ENCODE results near the gene APH1A.
"Not testable (repeated sequence)": the region's sequence is repeated elsewhere in the genome, so short reads cannot be mapped to it uniquely, and the experiment has no call there.

Gene APH1A

GRCh38 chr1:150267896-150268295, 920 bp downstream of the APH1A start:
- no peak for DNase-seq

DNA sequence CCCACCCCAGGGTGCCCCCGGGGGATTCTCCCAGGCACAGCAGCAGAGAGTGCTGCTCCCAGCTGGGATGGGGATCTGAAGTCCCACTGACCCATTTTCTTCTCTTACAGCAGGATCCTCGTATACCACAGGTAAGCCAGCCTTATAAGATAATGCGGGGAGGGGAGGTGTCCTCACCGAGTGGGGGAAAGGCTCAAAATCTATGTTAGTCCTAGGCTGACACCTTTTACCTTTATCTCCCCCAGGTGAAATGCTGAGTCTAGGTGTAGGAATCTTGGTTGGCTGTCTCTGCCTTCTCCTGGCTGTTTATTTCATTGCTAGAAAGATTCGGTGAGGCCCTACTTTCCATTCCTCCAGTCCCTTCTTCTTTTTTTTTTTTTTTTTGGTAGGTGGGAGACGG, 5.3 kb downstream of the APH1A start:
- DNase-seq, result no peak

GRCh38 chr1:150262388-150263320, 6.2 kb downstream of the APH1A start:
- DNase-seq, result no peak

DNA sequence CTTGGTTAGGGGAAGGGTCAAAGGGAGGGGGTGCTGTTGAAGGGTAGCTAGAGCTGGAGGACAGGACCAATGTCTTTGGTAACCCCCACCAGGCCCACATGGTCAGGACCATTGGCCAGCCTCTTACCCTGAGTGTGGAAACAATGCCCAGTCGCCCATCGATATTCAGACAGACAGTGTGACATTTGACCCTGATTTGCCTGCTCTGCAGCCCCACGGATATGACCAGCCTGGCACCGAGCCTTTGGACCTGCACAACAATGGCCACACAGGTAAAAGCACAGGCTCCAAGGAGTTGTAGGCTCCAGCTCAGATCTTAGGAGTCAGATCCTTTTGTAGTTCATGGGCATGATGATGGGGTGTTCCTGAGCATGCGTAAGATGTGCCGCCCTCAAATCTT, 7.4 kb downstream of the APH1A start:
- DNase-seq, result no peak

DNA sequence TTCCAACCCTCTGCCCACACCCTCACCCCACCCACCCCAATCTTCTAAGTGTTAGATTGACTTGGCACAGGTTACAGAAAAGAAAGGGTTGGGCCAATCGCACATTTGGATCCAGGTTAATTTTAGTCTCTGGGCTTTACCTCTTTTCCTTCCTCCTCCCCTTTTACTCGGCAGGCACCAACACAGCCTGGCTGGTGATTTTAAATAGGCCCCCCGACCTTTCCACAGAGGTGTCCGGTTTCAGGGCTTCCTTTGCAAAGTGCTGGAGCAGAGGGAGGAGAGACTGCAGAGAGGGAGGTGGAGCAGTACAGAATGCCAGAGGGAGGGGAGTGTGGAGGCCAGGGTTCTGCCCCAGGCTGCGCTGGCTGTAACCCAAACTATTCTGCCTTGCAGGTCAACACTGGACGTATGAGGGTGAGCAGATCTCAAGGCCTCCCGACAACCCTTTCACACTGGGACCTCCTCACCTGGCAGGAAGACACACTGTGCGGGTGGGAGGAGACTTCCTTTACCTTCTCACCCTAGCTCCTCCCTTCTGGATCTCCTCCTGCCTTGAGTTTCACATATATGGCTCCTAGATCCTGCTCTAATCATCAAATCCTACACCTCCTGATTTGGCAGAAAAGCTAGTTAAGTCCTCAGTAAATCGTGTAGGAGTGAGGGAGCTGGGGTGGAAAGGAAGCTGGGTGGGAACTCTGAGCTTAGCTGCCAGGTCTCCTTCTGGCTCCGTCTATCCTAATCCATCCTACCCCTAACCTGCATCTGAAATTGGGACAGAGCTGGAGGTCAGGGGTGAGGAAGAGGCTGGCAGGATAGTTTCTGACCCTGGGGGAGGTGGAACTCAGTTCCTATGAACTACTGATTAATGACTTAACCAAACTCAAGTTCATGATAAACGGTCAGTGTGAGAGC, 8.8 kb downstream of the APH1A start:
- peak; percentile 45 for DNase-seq

DNA sequence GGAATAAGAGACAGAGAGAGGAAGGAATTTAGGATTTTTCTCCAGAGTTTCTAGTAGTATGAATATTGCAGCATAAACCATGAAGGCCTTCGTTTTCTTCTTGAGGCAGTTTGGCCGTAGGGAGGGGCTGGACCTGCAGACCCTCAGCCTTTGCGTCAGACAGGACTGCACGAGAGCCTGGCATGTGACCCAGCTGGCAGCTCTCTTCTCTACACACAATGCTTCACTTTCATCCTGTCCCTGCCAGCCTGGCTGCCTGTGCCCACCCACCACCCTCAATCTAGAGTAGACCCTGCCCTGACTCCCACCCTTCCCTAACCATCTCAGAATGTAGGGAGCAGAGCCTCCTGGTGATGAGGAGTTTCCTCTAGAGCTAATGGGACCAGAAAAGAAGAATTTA, 9.6 kb downstream of the APH1A start:
- DNase-seq, result no peak

GRCh38 chr1:150257624-150258585, 10.9 kb downstream of the APH1A start, which contains the start of gene CA14:
TSS of gene CA14 (plus strand) at chr1:150257774. CDS start at chr1:150258129, 355 bp downstream.
- no peak for DNase-seq

- peak; percentile 63 for DNase-seq
Observed at GRCh38 chr1:150256554-150257341, 12.1 kb downstream of the APH1A start.

- DNase-seq, result no peak
Observed at GRCh38 chr1:150256198-150256553, 12.6 kb downstream of the APH1A start.

- no peak for DNase-seq
Observed at GRCh38 chr1:150249936-150250335, 18.9 kb downstream of the APH1A start.

- DNase-seq, result no peak
Observed at GRCh38 chr1:150243003-150243402, 25.8 kb downstream of the APH1A start.

DNA sequence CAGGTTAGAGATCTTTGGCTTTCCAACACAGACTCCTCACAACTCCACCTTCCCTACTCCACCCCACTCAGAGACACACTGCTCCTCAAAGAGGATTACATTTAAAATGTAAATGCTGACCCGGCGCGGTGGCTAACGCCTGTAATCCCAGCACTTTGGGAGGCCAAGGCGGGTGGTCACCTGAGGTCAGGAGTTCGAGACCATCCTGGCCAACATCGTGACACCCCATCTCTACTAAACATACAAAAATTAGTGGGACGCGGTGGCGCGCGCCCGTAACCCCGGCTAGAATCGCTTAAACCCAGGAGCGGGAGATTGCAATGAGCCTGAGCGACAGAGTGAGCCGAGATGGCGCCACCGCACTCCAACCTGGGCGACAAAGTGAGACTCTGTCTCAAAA, 31.1 kb downstream of the APH1A start:
- no peak for DNase-seq

DNA sequence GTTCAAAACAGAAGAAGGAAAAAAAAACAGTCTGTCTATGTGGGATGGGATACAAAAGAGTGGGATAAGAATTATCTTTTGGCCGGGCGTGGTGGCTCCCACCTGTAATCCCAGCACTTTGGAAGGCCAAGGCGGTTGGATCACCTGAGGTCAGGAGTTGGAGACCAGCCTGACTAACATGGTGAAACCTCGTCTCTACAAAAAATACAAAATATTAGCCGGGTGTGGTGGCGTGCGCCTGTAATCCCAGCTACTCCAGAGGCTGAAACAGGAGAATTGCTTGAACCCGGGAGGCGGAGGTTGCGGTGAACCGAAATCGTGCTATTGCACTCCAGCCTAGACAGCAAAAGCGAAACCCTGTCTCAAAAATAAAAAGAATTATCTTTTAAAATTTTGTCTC, 31.6 kb downstream of the APH1A start:
- DNase-seq, result not testable (repeated sequence)

- DNase-seq, result no peak
Observed at GRCh38 chr1:150236614-150237100, 32.2 kb downstream of the APH1A start.

GRCh38 chr1:150235852-150236613, 32.8 kb downstream of the APH1A start, which contains the start of gene ANP32E:
TSS of gene ANP32E (minus strand) at chr1:150236112. CDS start at chr1:150235786, 326 bp downstream.
- DNase-seq, result peak; percentile 99

- no peak for DNase-seq
Observed at GRCh38 chr1:150235294-150235851, 33.4 kb downstream of the APH1A start.

DNA sequence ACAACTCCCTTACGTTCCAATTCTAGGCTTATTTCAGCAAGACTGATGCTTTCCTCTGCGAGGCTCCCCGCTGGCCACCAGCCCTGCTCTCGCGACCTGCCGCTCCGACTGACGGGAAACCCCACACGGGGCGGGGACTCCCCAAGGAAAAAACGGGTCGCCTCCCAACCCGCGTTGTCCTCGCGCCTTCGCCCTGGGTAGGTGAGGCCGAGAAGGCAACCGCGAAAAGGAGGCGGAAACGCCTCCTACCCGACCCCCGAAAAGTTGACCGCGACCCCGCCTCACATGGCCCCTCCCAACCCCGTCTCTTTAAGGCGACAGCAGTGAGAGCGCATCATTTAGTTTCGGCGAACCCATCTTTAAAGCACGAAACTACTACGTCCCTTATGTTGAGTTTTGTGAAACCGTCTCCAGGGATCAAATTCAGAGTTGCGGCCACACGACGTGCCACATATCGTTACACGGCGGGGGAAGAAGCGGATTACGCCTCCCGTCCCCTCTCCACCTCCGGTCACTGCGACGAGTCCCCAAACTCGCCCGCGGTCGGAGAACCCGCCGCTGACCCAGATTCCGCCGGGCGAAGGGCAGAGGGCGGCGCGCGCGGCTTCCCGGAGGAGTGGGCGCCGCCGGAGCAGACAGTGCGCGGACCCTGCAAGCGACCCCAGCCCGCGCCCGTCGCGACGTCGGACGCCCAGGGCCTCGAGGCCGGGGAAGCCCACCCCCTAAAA, 34.1 kb downstream of the APH1A start:
- DNase-seq, result peak; percentile 70

DNA sequence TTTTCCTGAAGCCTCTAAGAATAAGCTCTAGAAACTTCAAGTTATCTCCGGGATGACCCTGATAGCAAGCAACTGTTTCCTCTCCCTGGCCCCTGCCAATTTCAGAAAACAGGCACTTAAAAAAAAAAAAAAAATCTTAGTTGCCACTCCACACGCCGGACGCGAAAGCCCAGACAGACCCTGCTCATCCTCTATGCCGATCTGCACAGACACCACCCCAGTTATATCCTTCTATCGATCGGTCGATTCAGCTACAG, 34.6 kb downstream of the APH1A start:
- no peak for DNase-seq

Data from NCI-H2227 treated with DMSO at 0.1 percent for 48 hours (cell line).